ENCODE data around the gene SOD2.

GRCh38 chr6:159742165-159742564 lies 49.1 kb upstream of the SOD2 start:
- TF ChIP-seq EGR1 (IDR thresholded peaks at IDR 0.05; ENCODE audit: low read depth in 2 of 2) (no peak), CTCF (IDR thresholded peaks at IDR 0.05; ENCODE audit: low read depth, low read length, missing input control) (no peak), TAF1 (conservative IDR thresholded peaks at IDR 0.05) (no peak), SP1 (IDR thresholded peaks at IDR 0.05) (no peak), ATF3 (IDR thresholded peaks at IDR 0.05) (no peak), RAD21 (IDR thresholded peaks at IDR 0.05) (no peak), YY1 (IDR thresholded peaks at IDR 0.05) (no peak), REST (IDR thresholded peaks at IDR 0.05) (no peak), MAX (IDR thresholded peaks at IDR 0.05) (no peak), FOXA1 (IDR thresholded peaks at IDR 0.05) (no peak)
